GM12878 (cell line): ENCODE results near the gene CYB5RL. TPM values are rescaled to one million over a fixed set of nuclear protein-coding genes. Genes with fewer than 3 reads are reported as not detected.

Source experiments
- BACH1 ChIP-seq: fragments of 450-650 bp; IDR thresholded peaks from 2 replicates; pipeline ENCODE4 v1.6.1; 2017; ENCODE audit warnings: mild to moderate bottlenecking, borderline replicate concordance
- BHLHE40 ChIP-seq, 2 experiments: fragments of 450-650 bp in 1 of 2; IDR thresholded peaks; 2 replicates each; pipeline ENCODE4 v1.6.1; 2011 to 2017; ENCODE audit warnings: low read depth in 2 of 2, borderline replicate concordance in 1 of 2, improper control_type of control experiment in 1 of 2, low read length in 1 of 2, mild to moderate bottlenecking in 1 of 2
- CEBPB ChIP-seq, 2 experiments: fragments of 150-350 bp in 1 of 2; IDR thresholded peaks; 2 replicates each; pipeline ENCODE4 v1.6.1; 2012 to 2014; ENCODE audit warnings: low read depth in 2 of 2, low read length in 2 of 2, borderline replicate concordance in 1 of 2, inconsistent platforms in 1 of 2
- GATAD2B ChIP-seq: fragments of 450-650 bp; conservative IDR thresholded peaks from 2 replicates; pipeline ENCODE4 v1.6.1; 2017; ENCODE audit warnings: low read depth, mild to moderate bottlenecking, moderate library complexity
- HDAC6 ChIP-seq: fragments of 200-600 bp; sonication (generic); IDR thresholded peaks from one replicate; pipeline ENCODE4 v1.8.0; 2017; ENCODE audit warnings: antibody characterized with exemption; ENCODE audit not compliant: unreplicated experiment
- POU2F2 ChIP-seq: IDR thresholded peaks from 3 replicates; pipeline ENCODE4 v1.6.1; 2011; ENCODE audit warnings: low read depth, mild to moderate bottlenecking, low read length, borderline replicate concordance
- SPI1 ChIP-seq: IDR thresholded peaks from 2 replicates; pipeline ENCODE4 v1.6.1; 2011; ENCODE audit warnings: low read depth, mild to moderate bottlenecking, low read length, moderate library complexity, borderline replicate concordance; ENCODE audit not compliant: insufficient read depth
- SREBF2 ChIP-seq: IDR thresholded peaks from 2 replicates; pipeline ENCODE4 v1.6.1; 2012; ENCODE audit warnings: mild to moderate bottlenecking, low read length
- polyA plus RNA-seq, 11 experiments: library from polyadenylated mRNA; depleted of rRNA in 4 of 11; unstranded in 6 of 11; stranded (reverse) in 5 of 11; fragments of >200 nt; fragmentation: Nextera tagmentation in 4 of 11; fragmentation: Illumina TruSeq in 1 of 11; extraction: Ambion mirVana in 4 of 11; extraction: Trizol in 1 of 11; gene quantifications; 1 replicate in 1 of 11; 2 replicates in 10 of 11; pipeline versions ENCODE4 v1.2.1 to v1.2.3, GENCODE V29; 2011 to 2016; ENCODE audit warnings: inconsistent platforms in 2 of 11, missing spikeins in 2 of 11, low read depth in 1 of 11
- total RNA-seq, 4 experiments: library from RNA; depleted of rRNA in 3 of 4; stranded (reverse); fragments of >200 nt in 3 of 4; fragmentation: Illumina TruSeq in 1 of 4; extraction: Trizol in 1 of 4; gene quantifications; 2 replicates each; pipeline versions ENCODE4 v1.2.1 to v1.2.3, GENCODE V29; 2013 to 2021
- TF ChIP-seq, protein P1 (sequence below): fragments of 450-650 bp; formaldehyde crosslinking; IDR thresholded peaks from 2 replicates; pipeline ENCODE4 v1.5.0; 2022; ENCODE audit warnings: mild to moderate bottlenecking, missing genetic modification characterization
- TF ChIP-seq, protein P2 (sequence below): IDR thresholded peaks from 2 replicates; pipeline ENCODE4 v1.6.1; 2011; ENCODE audit warnings: borderline replicate concordance, low read depth, mild to moderate bottlenecking, moderate library complexity, low read length; ENCODE audit not compliant: insufficient read depth, poor library complexity, severe bottlenecking

CYB5RL gene
- total and polyA plus RNA-seq, 10 of the 15 experiments (the other 5 are each of a cell fraction or from before 2014, with no cell fraction given), result 3.1 to 8.7 (median 7.2) TPM

DNA sequence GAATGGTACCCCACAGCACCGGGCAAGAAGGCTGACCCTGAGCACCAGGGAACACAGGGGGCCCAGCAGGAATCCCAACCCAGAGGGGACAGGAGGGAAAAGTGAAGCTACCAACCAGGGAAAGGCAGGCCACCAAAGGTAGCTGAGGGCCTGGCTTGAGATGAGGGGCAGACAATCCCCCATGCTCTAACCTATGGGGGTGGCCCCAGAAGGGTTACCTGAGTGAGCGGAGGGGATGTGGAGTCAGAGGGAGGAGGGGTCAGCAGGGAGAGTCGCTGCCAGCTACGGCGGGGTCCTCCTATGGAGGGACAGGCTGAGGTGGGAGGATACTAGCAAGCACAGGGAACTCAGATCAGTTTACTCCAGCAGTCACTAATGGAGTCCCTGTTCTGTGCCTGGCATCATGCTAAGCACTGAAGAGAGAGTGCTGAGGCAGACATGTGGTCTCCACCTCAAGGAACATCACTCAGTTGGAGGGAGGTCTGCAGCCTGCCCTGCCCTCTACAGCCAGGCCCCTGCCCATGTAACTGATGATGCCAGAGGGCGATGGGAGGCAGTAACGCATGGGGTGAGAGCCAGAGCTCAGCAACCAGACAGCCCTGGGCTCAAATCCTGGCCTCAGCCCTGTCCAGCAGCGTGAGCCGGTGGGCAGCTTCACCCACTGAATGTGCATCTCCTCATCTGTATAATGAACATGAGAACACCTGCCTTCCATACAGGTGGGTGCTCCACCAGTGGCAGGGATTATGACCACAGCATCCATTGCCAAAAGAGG, 21.3 kb downstream of the CYB5RL start (continued):
- TF ChIP-seq CEBPB (IDR thresholded peaks at IDR 0.05; ENCODE audit: borderline replicate concordance in 1 of 2, low read depth in 2 of 2, low read length in 2 of 2), result no peak
- TF ChIP-seq, protein P1, sequence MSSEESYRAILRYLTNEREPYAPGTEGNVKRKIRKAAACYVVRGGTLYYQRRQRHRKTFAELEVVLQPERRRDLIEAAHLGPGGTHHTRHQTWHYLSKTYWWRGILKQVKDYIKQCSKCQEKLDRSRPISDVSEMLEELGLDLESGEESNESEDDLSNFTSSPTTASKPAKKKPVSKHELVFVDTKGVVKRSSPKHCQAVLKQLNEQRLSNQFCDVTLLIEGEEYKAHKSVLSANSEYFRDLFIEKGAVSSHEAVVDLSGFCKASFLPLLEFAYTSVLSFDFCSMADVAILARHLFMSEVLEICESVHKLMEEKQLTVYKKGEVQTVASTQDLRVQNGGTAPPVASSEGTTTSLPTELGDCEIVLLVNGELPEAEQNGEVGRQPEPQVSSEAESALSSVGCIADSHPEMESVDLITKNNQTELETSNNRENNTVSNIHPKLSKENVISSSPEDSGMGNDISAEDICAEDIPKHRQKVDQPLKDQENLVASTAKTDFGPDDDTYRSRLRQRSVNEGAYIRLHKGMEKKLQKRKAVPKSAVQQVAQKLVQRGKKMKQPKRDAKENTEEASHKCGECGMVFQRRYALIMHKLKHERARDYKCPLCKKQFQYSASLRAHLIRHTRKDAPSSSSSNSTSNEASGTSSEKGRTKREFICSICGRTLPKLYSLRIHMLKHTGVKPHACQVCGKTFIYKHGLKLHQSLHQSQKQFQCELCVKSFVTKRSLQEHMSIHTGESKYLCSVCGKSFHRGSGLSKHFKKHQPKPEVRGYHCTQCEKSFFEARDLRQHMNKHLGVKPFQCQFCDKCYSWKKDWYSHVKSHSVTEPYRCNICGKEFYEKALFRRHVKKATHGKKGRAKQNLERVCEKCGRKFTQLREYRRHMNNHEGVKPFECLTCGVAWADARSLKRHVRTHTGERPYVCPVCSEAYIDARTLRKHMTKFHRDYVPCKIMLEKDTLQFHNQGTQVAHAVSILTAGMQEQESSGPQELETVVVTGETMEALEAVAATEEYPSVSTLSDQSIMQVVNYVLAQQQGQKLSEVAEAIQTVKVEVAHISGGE (CRISPR knock-in tag), result no peak
- TF ChIP-seq SPI1, result no peak
- no peak for TF ChIP-seq SREBF2
- TF ChIP-seq, protein P2, sequence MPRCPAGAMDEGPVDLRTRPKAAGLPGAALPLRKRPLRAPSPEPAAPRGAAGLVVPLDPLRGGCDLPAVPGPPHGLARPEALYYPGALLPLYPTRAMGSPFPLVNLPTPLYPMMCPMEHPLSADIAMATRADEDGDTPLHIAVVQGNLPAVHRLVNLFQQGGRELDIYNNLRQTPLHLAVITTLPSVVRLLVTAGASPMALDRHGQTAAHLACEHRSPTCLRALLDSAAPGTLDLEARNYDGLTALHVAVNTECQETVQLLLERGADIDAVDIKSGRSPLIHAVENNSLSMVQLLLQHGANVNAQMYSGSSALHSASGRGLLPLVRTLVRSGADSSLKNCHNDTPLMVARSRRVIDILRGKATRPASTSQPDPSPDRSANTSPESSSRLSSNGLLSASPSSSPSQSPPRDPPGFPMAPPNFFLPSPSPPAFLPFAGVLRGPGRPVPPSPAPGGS, result no peak
- no peak for TF ChIP-seq BACH1
- TF ChIP-seq HDAC6, result no peak
- no peak for TF ChIP-seq BHLHE40 (IDR thresholded peaks at IDR 0.05; ENCODE audit: borderline replicate concordance in 1 of 2, low read depth in 2 of 2, low read length in 1 of 2)
- TF ChIP-seq POU2F2, result no peak
- TF ChIP-seq GATAD2B, result no peak
- TF ChIP-seq, all 136 proteins: peak for 0
